Neutrophil (primary cell): ENCODE data around the gene NR2F1-AS1.
"Not testable (repeated sequence)": the region's sequence is repeated elsewhere in the genome, so short reads cannot be mapped to it uniquely, and the experiment has no call there.

Experiments used
- H3K27ac ChIP-seq: fragments of 200-600 bp; sonication (generic); 2 replicates; pipeline ENCODE4 v1.5.1; 2016; ENCODE audit warnings: mild to moderate bottlenecking, moderate library complexity
- H3K27me3 ChIP-seq: fragments of 200-600 bp; sonication (generic); 2 replicates; pipeline ENCODE4 v1.6.0; 2016; ENCODE audit warnings: mild to moderate bottlenecking
- H3K36me3 ChIP-seq: fragments of 200-600 bp; sonication (generic); 2 replicates; pipeline ENCODE4 v1.5.1; 2017
- H3K4me1 ChIP-seq, 2 experiments: fragments of 200-600 bp in 1 of 2; sonication (generic) in 1 of 2; 1 replicate in 1 of 2; 2 replicates in 1 of 2; pipeline versions ENCODE4 v1.5.1 to v1.6.1; 2013 to 2016; ENCODE audit warnings: low read depth in 1 of 2, low read length in 1 of 2, mild to moderate bottlenecking in 1 of 2, moderate library complexity in 1 of 2; ENCODE audit not compliant: control insufficient read depth in 1 of 2, insufficient read depth in 1 of 2
- H3K4me3 ChIP-seq, 2 experiments: fragments of 200-600 bp in 1 of 2; sonication (generic) in 1 of 2; 1 replicate in 1 of 2; 2 replicates in 1 of 2; pipeline ENCODE4 v1.5.1; 2013 to 2016; ENCODE audit warnings: low read depth in 1 of 2, low read length in 1 of 2, mild to moderate bottlenecking in 1 of 2, moderate library complexity in 1 of 2
- H3K9me3 ChIP-seq: fragments of 200-600 bp; sonication (generic); 2 replicates; pipeline ENCODE4 v1.5.1; 2016
- TF ChIP-seq, protein P1 (sequence below): fragments of 200-600 bp; sonication (generic); IDR thresholded peaks from 2 replicates; pipeline ENCODE4 v1.5.1; 2016; ENCODE audit warnings: antibody characterized with exemption

Gene NR2F1-AS1

DNA sequence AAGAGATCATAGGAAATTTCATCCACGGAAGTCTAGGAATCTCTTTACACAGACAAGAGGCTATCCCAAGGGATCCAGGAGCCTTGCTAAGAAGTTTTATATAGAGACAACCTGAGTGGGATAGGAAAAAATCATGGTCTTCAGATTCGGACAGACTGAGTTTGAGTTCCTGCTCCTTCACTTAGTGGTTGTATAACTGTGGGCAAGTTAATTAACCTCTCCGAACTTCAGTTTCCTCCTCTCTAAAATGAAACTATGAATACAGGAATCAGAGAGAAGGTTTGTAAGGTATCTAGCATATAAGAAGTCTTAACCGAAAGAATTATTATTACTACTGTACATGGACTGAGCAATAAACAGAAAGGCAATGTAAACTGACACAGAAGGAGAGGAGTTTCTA lies 35.1 kb downstream of the NR2F1-AS1 start:
- Histone ChIP-seq H3K4me3 (no peak overlapping the region), H3K4me1 (no peaks in the 10 kb centered on the region), H3K36me3 (no peaks in the 10 kb centered on the region), H3K27me3 (peaks cover 14% of the 10 kb centered on the region), H3K9me3 (no peaks in the 10 kb centered on the region), H3K27ac (no peak overlapping the region)
- TF ChIP-seq, protein P1, sequence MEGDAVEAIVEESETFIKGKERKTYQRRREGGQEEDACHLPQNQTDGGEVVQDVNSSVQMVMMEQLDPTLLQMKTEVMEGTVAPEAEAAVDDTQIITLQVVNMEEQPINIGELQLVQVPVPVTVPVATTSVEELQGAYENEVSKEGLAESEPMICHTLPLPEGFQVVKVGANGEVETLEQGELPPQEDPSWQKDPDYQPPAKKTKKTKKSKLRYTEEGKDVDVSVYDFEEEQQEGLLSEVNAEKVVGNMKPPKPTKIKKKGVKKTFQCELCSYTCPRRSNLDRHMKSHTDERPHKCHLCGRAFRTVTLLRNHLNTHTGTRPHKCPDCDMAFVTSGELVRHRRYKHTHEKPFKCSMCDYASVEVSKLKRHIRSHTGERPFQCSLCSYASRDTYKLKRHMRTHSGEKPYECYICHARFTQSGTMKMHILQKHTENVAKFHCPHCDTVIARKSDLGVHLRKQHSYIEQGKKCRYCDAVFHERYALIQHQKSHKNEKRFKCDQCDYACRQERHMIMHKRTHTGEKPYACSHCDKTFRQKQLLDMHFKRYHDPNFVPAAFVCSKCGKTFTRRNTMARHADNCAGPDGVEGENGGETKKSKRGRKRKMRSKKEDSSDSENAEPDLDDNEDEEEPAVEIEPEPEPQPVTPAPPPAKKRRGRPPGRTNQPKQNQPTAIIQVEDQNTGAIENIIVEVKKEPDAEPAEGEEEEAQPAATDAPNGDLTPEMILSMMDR = no peak

DNA sequence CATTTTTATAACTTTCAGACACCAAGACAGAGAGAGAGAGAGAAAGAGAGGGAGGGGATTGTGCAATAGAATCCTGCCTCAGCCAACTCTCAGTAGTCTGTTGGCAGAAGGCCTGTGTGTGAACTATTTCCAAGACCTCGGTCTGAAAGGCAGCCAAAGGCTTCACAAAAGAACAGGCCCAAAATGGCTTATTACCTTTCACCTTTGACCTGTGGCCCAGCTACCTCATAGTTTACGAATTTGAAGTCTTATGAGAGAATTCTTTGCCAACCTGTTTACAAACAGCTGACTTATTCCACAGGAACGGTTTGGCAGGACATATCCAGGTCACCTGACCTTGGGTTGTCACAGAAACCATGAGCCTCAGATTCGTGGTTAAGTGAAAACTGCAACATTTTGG lies 48.6 kb downstream of the NR2F1-AS1 start:
- TF ChIP-seq, protein P1 = no peak
- H3K27me3 ChIP-seq = no peaks in the 10 kb centered on the region
- no peaks in the 10 kb centered on the region for H3K36me3 ChIP-seq
- H3K4me3 ChIP-seq = no peak overlapping the region
- no peaks in the 10 kb centered on the region for H3K4me1 ChIP-seq
- no peak overlapping the region for H3K27ac ChIP-seq
- H3K9me3 ChIP-seq = no peaks in the 10 kb centered on the region

DNA sequence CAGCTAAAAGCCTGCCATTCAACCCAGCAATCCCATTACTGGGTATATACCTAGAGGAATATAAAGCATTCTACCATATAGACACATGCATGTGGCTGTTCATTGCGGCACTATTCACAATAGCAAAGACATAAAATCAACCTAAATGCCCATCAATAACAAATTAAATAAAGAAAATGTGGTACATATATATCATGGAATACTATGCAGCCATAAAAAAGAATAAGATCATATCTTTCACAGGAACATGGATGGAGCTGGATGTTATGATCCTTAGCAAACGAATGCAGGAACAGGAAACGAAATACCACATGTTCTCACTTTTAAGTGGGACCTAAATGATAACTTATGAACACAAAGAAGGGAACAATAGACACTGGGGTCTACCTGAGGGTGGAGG lies 59.2 kb downstream of the NR2F1-AS1 start:
- H3K4me1 ChIP-seq, H3K27me3 ChIP-seq, H3K9me3 ChIP-seq, H3K36me3 ChIP-seq, H3K4me3 ChIP-seq, H3K27ac ChIP-seq: not testable (repeated sequence)

DNA sequence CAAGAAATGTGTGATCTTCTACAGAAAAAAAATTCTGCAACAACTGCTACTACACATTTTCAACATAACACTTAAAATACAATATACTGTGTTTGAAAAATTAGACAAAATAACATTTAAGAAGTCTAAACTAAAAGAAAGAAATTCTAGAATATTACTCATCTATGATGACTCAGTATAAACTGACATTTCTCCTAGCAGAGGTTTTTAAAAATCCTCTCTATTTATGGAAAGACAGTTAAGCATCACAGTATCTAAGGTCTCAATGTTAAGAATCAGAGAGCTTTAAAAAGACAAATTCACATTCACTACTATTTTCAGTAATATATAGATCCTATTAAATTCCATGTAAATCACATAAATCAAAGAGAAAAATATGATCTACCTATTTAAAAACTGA lies 61.3 kb downstream of the NR2F1-AS1 start:
- Histone ChIP-seq H3K27ac (no peak overlapping the region), H3K27me3 (no peaks in the 10 kb centered on the region), H3K36me3 (no peaks in the 10 kb centered on the region), H3K9me3 (no peaks in the 10 kb centered on the region), H3K4me1 (no peaks in the 10 kb centered on the region), H3K4me3 (no peak overlapping the region)
- TF ChIP-seq, protein P1 = no peak

DNA sequence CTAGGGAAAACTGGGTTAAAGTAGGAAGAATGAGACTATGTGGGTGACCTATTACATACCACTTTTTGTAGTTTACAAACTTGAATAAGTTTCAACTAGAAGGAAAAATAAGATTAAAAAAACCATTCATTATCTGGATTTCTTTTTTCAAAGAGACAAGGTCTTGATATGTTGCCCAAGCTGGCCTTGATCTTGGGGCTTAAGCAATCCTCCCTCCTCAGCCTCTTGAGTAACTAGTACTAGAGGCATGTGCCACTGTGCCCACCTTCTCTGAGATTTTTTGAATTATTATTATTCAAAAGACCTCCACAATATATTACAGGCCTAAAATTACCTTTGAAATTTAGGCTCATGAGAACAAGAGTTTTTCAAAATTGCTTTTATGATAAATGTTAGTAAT lies 63.2 kb downstream of the NR2F1-AS1 start:
- TF ChIP-seq, protein P1 = no peak
- Histone ChIP-seq H3K9me3 (no peaks in the 10 kb centered on the region), H3K27ac (no peak overlapping the region), H3K4me3 (no peak overlapping the region), H3K27me3 (no peaks in the 10 kb centered on the region), H3K4me1 (no peaks in the 10 kb centered on the region), H3K36me3 (no peaks in the 10 kb centered on the region)

DNA sequence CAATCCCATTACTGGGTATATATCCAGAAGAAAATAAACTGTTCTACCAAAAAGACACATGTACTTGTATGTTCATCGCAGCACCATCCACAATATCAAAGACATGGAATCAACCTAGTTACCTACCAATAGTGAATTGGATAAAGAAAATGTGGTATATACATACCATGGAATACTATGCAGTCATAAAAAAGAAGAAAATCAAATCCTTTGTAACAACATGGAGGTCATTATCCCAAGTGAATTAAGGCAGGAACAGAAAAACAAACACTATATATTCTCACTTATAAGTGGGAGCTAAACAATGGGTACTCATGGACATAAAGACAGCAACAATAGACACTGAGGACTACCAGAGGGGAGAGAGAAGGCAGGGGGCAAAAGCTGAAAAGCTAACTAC lies 67.7 kb downstream of the NR2F1-AS1 start:
- TF ChIP-seq, protein P1 = no peak
- H3K9me3 ChIP-seq = no peaks in the 10 kb centered on the region
- no peaks in the 10 kb centered on the region for H3K27me3 ChIP-seq
- no peak overlapping the region for H3K4me3 ChIP-seq
- H3K36me3 ChIP-seq = no peaks in the 10 kb centered on the region
- no peak overlapping the region for H3K27ac ChIP-seq
- H3K4me1 ChIP-seq = no peaks in the 10 kb centered on the region
